GM23338 (cell line): ENCODE data around the gene IRX2. TPM values are rescaled to one million over a fixed set of nuclear protein-coding genes. Genes with fewer than 3 reads are reported as not detected.

ENCODE experiments used
- ATAC-seq: fragments of 200-7000 bp; cut with Tn5 transposase; 3 replicates; pipeline ENCODE4 v1.9.1; 2020
- DNase-seq: peaks from one replicate; pipeline ENCODE4 v3.0.0-alpha.2; 2015; ENCODE audit warnings: low spot score
- H2AFZ ChIP-seq: fragments of 200-600 bp; sonication (generic); 2 replicates; pipeline ENCODE4 v1.8.0; 2016; ENCODE audit warnings: antibody characterized with exemption, mild to moderate bottlenecking, moderate library complexity
- H3F3A ChIP-seq: fragments of 200-600 bp; sonication (generic); replicated peaks from 2 replicates; pipeline ENCODE4 v1.8.0; 2017; ENCODE audit warnings: antibody characterized with exemption, mixed run types, low read depth
- H3K27ac ChIP-seq: fragments of 200-600 bp; sonication (generic); 2 replicates; pipeline ENCODE4 v1.6.1; 2016; ENCODE audit warnings: low read depth
- H3K27me3 ChIP-seq: fragments of 200-600 bp; sonication (generic); 2 replicates; pipeline ENCODE4 v1.8.0; 2016; ENCODE audit warnings: mild to moderate bottlenecking, mixed run types, moderate library complexity; ENCODE audit not compliant: insufficient read depth
- H3K36me3 ChIP-seq: fragments of 200-600 bp; sonication (generic); 2 replicates; pipeline ENCODE4 v1.8.0; 2016; ENCODE audit warnings: mild to moderate bottlenecking; ENCODE audit not compliant: insufficient read depth
- H3K4me1 ChIP-seq: fragments of 200-600 bp; sonication (generic); 2 replicates; pipeline ENCODE4 v1.8.0; 2016; ENCODE audit warnings: mild to moderate bottlenecking, moderate library complexity; ENCODE audit not compliant: insufficient read depth
- H3K4me2 ChIP-seq: fragments of 200-600 bp; sonication (generic); 2 replicates; pipeline ENCODE4 v1.7.1; 2017; ENCODE audit warnings: mixed run types
- H3K4me3 ChIP-seq: fragments of 200-600 bp; sonication (generic); 2 replicates; pipeline ENCODE4 v1.6.1; 2016; ENCODE audit warnings: mixed run types
- H3K79me2 ChIP-seq: fragments of 200-600 bp; sonication (generic); replicated peaks from 2 replicates; pipeline ENCODE4 v1.8.0; 2017; ENCODE audit warnings: mild to moderate bottlenecking; ENCODE audit not compliant: insufficient read depth
- H3K9me2 ChIP-seq: fragments of 200-600 bp; sonication (generic); 2 replicates; pipeline ENCODE4 v1.8.0; 2017; ENCODE audit not compliant: insufficient read depth
- H4K20me1 ChIP-seq: fragments of 200-600 bp; sonication (generic); replicated peaks from 2 replicates; pipeline ENCODE4 v1.8.0; 2017; ENCODE audit warnings: mild to moderate bottlenecking; ENCODE audit not compliant: insufficient read depth
- H3K27ac Mint-ChIP-seq: 2 replicates; pipeline ENCODE4 v1.8.0; 2020; ENCODE audit warnings: inconsistent platforms, mild to moderate bottlenecking, moderate library complexity, mixed read lengths
- H3K27me3 Mint-ChIP-seq: 3 replicates; pipeline ENCODE4 v1.8.0; 2022; ENCODE audit warnings: low read depth, mild to moderate bottlenecking, moderate library complexity, mixed read lengths, inconsistent platforms; ENCODE audit not compliant: insufficient read depth, poor library complexity
- H3K36me3 Mint-ChIP-seq: 3 replicates; pipeline ENCODE4 v1.8.0; 2021; ENCODE audit warnings: low read depth, mild to moderate bottlenecking, inconsistent platforms, moderate library complexity, mixed read lengths
- H3K4me1 Mint-ChIP-seq: 3 replicates; pipeline ENCODE4 v1.8.0; 2020; ENCODE audit warnings: mild to moderate bottlenecking, inconsistent platforms, mixed read lengths
- H3K4me3 Mint-ChIP-seq: 3 replicates; pipeline ENCODE4 v1.8.0; 2021; ENCODE audit warnings: moderate library complexity, mild to moderate bottlenecking, inconsistent platforms, mixed read lengths
- H3K9me3 Mint-ChIP-seq: 3 replicates; pipeline ENCODE4 v1.8.0; 2020; ENCODE audit warnings: moderate library complexity, mild to moderate bottlenecking, inconsistent platforms, mixed read lengths
- CREB1 ChIP-seq: fragments of 250-450 bp; sonication (Bioruptor Pico); IDR thresholded peaks from 2 replicates; pipeline ENCODE4 v1.5.0; 2020; ENCODE audit warnings: low read depth, mild to moderate bottlenecking, moderate library complexity
- CTCF ChIP-seq, 2 experiments: fragments of 200-600 bp in 1 of 2; sonication (generic) in 1 of 2; conservative IDR thresholded peaks; 2 replicates each; pipeline versions ENCODE4 v1.5.1 to v1.6.1; 2016 to 2017; ENCODE audit warnings: antibody characterized with exemption in 2 of 2, low read depth in 2 of 2, mild to moderate bottlenecking in 2 of 2, moderate library complexity in 1 of 2
- ETS1 ChIP-seq: IDR thresholded peaks from 2 replicates; pipeline ENCODE4 v1.6.1; 2016; ENCODE audit warnings: antibody characterized with exemption
- EZH2 ChIP-seq: fragments of 200-600 bp; sonication (generic); IDR thresholded peaks from one replicate; pipeline ENCODE4 v1.8.0; 2017; ENCODE audit warnings: antibody characterized with exemption, mild to moderate bottlenecking, low read depth; ENCODE audit not compliant: unreplicated experiment
- JUNB ChIP-seq: IDR thresholded peaks from one replicate; pipeline ENCODE4 v1.6.1; 2016; ENCODE audit warnings: antibody characterized with exemption; ENCODE audit not compliant: unreplicated experiment
- POLR2AphosphoS5 ChIP-seq: IDR thresholded peaks from 2 replicates; pipeline ENCODE4 v1.6.1; 2016; ENCODE audit warnings: antibody characterized with exemption, low read depth
- REST ChIP-seq: IDR thresholded peaks from one replicate; pipeline ENCODE4 v1.6.1; 2018; ENCODE audit warnings: antibody characterized with exemption; ENCODE audit not compliant: unreplicated experiment
- ZNF331 ChIP-seq: fragments of 250-450 bp; sonication (Bioruptor Pico); IDR thresholded peaks from 2 replicates; pipeline ENCODE4 v1.5.0; 2020; ENCODE audit warnings: low read depth, mild to moderate bottlenecking, moderate library complexity
- ZNF462 ChIP-seq: fragments of 250-450 bp; sonication (Bioruptor Pico); IDR thresholded peaks from 2 replicates; pipeline ENCODE4 v1.5.0; 2020; ENCODE audit warnings: mild to moderate bottlenecking, moderate library complexity
- polyA plus RNA-seq: library from polyadenylated mRNA; unstranded; fragments of >200 nt; fragmentation: Nextera tagmentation; extraction: Ambion mirVana; gene quantifications from 2 replicates; pipeline ENCODE4 v1.2.1, GENCODE V29; 2016
- total RNA-seq: library from RNA; depleted of rRNA; stranded (reverse); fragments of >200 nt; shearing (Covaris generic); gene quantifications from 2 replicates; pipeline ENCODE4 v1.2.3, GENCODE V29; 2014

IRX2 gene
- total and polyA plus RNA-seq, 2 experiments from 2014 or later, result 13.6 to 25.3 TPM

- H3K27ac ChIP-seq, result no peak overlapping the region
- H3K4me1 Mint-ChIP-seq, result no peaks in the 10 kb centered on the region; the same call in 2 of the 3 replicates
- no peak for ATAC-seq
- DNase-seq, result no peak
- peaks cover 12% of the 10 kb centered on the region for H3K27me3 Mint-ChIP-seq
- no peak overlapping the region for H3K27ac Mint-ChIP-seq
- no peak overlapping the region for H3K4me3 Mint-ChIP-seq
- H3K27me3 ChIP-seq, result no peaks in the 10 kb centered on the region
- no peak overlapping the region for H3K4me2 ChIP-seq
- no peaks in the 10 kb centered on the region for H3K4me1 ChIP-seq
- no peaks in the 10 kb centered on the region for H3K79me2 ChIP-seq
- no peaks in the 10 kb centered on the region for H3F3A ChIP-seq
- H3K4me3 ChIP-seq, result no peak overlapping the region
- no peaks in the 10 kb centered on the region for H3K9me2 ChIP-seq
- H3K36me3 Mint-ChIP-seq, result no peaks in the 10 kb centered on the region; the same call in 2 of the 3 replicates
- TF ChIP-seq REST (no peak), EZH2 (no peak), POLR2AphosphoS5 (no peak), CREB1 (CRISPR knock-in tag) (no peak), ETS1 (no peak), JUNB (no peak)
- peaks cover 12% of the 10 kb centered on the region for H3K9me3 Mint-ChIP-seq
- no peaks in the 10 kb centered on the region for H3K36me3 ChIP-seq
- no peaks in the 10 kb centered on the region for H4K20me1 ChIP-seq
- H2AFZ ChIP-seq, result no peak overlapping the region
Observed at GRCh38 chr5:2699231-2699630, 52.2 kb downstream of the IRX2 start.

- Mint-ChIP-seq H3K4me3 (no peak overlapping the region), H3K27ac (no peak overlapping the region), H3K9me3 (peaks cover 17% of the 10 kb centered on the region), H3K27me3 (peaks cover 12% of the 10 kb centered on the region), H3K4me1 (no peaks in the 10 kb centered on the region; the same call in 2 of the 3 replicates), H3K36me3 (no peaks in the 10 kb centered on the region; the same call in 2 of the 3 replicates)
- Histone ChIP-seq H3K4me1 (no peaks in the 10 kb centered on the region), H3K4me3 (no peak overlapping the region), H3K36me3 (no peaks in the 10 kb centered on the region), H3K27ac (no peak overlapping the region), H3F3A (no peaks in the 10 kb centered on the region), H3K4me2 (no peak overlapping the region), H3K79me2 (no peaks in the 10 kb centered on the region), H4K20me1 (no peaks in the 10 kb centered on the region), H3K9me2 (no peaks in the 10 kb centered on the region), H2AFZ (no peak overlapping the region), H3K27me3 (no peaks in the 10 kb centered on the region)
- no peak for DNase-seq
- no peak for ATAC-seq
- no peak for TF ChIP-seq POLR2AphosphoS5
- TF ChIP-seq CTCF (conservative IDR thresholded peaks at IDR 0.05; ENCODE audit: low read depth in 2 of 2), result no peak
- no peak for TF ChIP-seq ZNF462 (CRISPR knock-in tag)
- TF ChIP-seq ZNF331 (CRISPR knock-in tag), result no peak
- no peak for TF ChIP-seq EZH2
- no peak for TF ChIP-seq CREB1 (CRISPR knock-in tag)
- TF ChIP-seq JUNB, result no peak
Observed at GRCh38 chr5:2698581-2698980, 52.9 kb downstream of the IRX2 start.
